ENCODE measurements around the gene RBPMS2.

RBPMS2 gene

DNA sequence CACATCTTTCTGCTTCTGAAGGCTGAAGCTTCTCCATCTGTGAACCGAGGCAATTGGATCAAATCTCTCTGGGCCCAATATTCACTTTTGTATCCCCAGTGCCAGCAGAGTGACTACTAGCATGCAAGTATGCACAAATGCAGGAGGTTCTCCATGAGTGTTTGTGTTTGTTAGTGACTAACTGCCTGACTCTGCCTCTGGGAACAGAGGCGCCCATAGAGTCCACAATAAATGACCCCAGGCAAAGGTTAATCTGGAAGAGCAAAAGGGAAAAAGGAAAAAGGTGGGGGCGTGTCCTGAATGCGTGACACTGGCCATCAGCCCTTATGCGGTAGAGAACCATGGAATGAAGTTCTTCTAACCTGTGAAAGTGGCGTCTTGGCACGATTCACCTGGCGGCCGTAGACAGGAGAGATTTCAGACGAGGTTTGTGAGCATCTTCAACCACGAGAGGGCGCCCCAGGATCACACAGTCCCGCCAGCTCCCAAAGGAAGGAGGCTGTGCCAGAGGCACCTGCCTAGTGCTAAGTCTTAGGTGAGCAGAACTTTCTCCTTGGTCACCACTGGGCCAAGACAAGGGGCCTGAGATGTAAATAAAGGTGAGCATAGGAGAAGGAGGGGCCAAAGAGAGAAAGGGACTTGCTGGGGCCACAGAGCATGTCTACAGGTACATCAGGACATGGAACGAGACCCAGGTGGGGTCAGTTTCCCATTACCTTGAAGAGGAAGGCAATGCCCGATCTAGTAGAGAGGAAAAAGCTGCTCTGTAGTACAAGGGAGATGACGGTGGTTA is 44.2 kb downstream of the RBPMS2 start:
- DNase-seq (ENCODE audit: low spot score): peak; percentile 86

DNA sequence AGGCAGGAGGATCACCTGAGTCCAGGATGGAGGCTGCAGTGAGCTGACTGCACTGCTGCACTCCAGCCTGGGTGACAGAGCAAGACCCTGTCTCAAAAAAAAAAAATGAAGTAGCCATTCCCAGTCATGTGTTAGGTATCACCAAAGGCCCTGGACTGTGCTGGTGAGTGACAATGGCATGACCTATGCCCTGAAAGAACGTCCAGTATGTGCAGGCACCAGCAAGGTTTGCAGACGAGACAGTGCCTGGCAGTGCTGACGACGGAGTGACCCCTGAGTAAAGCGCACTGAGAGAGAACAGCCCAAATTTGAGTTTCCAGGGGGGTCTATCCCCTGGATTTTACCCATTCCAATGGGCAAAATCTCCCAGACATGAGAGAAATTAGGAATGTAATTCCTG is 45.2 kb downstream of the RBPMS2 start:
- DNase-seq (ENCODE audit: low spot score): no peak

DNA sequence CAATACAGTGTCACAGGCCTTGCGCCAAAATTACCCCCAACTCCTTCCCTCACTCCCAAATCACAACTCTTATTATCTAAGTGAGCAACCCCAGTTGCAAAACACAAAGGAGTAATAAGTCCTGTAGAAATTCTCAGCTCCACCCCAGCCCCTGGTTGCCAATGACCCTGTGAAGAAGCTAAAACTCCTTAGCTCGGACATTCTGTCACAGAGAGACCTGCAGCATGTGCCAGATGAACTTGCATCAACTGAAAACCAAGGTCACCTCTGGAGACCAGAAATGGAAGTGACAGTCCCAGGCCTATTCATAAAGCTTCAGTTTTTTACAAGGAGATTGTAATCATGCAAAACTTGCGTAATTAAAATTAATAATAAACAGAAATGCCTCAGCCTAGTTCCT is 55.2 kb downstream of the RBPMS2 start:
- no peak for DNase-seq (ENCODE audit: low spot score)

DNA sequence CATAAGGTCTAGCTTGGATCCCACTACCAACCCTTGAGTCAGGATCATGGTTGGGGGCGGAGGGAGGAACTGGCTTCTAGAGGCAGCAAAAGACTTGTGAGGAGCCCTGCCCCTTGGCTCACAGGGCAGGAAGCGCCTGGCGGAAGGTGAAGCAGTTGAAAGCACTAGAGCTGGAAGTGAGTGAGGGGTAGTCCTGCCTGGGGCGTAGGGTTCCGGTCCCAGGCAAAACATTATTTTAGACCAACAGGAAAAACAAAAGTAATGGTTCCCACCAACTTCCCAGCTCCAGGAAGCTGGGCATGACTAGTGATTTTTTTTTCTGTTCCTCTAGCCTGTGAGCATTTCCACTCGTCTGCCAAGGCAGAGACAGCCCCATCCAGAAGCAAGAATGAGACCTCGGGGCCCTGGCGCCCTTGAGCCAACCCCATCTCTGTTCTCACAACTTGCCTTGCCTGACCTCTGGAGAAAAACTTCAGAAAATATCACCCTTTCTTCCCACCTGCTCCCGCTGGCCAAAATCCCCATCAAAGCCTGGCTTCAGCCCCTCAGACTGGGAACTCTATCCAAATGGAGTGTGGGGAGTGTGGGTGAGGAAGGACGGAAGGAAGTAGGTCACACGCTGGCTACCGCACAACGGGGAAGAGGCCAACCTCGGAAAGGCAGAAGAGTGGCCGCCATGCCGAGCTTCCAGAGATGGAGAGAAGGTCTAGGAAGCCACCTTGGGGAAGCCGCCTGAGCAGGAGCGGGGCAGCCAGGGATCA is 57.5 kb downstream of the RBPMS2 start:
- DNase-seq (ENCODE audit: low spot score): no peak

DNA sequence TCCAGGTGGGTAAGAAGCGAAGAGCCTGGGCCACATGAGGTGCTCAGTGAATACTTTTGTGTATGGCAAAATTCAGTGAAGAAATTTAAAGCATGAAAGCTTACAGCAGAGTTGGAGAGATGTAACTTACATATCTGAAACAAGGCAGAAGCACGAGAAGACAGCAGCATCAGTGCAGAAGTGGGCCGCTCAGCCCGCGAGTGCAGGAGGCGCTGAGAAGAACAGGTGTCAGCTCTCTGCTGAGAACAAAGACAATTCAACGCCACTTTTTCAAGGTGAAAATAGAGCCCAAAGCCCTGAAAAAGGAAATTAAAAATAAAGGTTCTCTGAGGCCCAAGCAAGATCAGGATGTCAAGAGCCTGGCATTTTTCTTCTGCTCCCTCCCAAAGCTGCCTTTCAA is 58.3 kb downstream of the RBPMS2 start:
- DNase-seq (ENCODE audit: low spot score): no peak

DNA sequence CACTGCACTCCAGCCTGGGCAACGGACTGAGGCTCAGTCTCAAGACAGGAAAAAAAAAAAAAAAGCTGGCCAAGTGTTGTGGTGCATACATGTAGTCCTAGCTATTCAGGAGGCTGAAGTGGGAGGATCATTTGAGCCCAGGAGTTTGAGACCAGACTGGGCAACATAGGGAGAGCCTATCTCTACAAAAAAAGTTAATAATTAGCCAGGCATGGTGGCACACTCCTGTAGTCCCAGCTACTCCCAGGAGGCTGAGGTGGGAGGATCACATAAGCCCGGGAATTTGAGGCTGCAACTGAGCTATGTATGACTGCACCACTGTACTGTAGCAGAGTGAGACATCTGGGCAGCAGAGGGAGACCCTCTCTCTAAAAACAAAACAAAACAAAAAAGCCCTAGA is 58.9 kb downstream of the RBPMS2 start:
- no peak for DNase-seq (ENCODE audit: low spot score)

DNA sequence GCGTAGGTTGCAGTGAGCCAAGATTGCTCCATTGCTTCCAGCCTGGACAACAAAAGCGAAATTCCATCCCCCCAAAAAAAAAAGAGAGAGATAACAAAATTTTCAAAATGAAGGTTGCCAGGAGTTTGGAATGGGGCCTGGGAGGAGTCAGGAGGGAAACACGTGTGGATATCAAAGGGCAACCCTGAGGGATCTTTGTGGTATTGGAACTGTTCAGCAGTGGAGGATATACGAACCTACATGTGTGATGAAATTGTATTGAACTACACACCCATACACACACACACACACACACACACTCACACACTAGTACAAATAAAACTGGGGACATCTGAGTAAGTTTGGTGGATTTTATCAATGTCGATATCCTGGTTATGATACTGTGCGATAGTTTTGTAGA is 61.8 kb downstream of the RBPMS2 start:
- DNase-seq (ENCODE audit: low spot score): no peak

DNA sequence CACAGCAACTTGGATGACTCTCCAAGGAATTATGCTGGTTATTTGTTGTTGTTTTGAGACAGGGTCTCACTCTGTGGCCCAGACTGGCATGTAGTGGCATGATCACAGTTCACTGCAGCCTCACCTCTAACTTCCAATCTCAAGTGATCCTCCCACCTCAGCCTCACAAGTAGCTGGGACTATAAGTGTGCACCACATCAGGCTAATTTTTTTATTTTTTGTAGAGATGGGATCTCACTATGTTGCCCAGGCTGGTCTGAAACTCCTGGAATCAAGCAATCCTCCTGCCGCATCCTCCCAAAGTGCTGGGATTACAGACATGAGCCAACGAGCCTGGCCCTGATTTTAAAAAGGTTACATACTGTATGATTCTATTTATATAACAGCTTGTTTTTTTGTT is 63.0 kb downstream of the RBPMS2 start:
- DNase-seq (ENCODE audit: low spot score): no peak

DNA sequence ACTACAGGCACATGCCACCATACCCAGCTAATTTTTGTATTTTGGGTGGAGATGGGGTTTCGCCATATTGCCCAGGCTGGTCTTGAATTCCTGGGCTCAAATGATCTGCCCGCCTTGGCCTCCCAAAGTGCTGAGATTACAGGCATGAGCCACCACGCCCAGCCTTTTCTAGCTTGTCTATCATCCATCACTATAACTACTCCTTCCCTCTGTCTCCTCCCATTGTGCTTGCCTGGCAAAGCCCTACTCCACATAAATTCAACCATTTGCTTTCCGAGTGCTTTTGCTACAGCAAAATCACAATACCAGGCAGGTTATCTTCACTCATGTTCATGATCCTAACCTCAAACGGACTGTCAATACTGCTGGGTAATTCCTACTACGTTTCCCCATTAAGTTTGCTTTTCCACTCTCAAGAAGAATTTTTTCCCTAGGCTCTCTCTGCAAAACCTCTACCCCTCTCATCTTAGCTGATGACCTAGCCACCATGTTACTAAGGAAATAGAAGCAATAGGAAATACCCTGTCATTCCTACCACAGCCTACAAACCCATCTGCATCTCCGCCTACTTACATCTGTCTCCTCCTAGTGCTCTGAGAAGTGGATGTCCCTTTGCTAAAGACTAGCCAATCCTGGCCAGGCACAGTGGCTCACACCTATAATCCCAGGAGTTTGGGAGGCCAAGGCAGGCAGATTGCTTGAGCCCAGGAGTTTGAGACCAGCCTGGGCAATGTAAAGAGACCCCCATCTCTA is 64.5 kb downstream of the RBPMS2 start:
- no peak for DNase-seq (ENCODE audit: low spot score)

DNA sequence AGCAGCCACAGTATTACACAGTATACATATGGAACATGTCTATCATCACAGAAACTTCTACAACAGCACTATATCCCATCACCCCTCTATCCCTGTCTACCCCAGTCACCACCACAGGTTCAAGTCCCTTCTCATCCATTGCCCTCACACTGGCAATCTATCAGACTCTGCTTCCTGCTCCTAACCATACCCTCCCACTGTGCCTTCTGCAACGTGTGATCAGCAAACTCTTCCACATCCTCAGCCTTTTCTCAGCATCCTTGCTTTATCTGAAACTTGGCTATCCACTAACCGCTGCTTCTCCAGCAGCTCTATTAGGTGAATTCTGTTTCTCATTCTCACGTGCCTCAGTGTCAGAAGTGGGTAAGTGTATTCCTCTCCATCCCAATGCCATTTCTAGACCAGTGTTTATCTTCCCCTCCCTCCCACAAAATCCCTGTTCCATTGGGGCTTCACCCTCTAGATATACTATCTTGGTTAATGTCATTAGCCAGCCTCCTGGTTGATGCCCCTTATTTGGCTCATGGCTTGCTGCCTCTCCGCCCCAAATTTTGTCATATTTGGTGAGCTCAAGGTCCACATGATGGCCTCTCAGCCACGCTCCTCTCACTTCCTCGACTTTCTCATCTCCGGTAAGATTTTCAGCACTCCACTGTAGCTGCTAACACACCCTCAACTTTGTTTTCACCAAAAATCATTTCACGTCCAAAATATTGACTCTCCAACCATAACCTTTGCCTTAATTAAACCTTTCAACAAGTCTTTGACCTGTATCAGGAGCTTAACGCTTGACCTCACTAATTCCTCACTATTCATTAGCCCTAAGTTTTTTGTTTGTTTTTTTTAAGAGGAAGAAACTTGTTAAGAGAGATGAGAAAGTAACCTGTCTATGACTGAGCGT is 69.1 kb downstream of the RBPMS2 start:
- no peak for DNase-seq (ENCODE audit: low spot score)

DNA sequence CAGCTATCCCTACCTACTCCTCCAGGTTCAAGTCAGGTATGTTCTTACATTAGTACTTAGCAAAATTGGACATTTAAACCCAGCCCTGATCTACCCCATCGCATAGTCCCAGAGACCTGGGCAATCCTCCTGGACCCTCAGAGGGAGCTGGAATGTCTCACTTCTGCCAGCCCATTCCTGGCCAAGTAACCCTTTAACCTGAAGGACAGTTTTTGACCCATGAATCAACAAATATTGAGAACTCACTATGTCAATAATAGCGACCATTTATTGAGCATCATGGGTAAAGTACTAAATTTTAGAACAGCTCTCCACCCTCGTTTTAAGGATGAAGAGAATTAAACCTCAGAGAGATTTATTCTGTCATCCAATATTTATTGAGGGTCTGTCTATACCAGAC is 70.4 kb downstream of the RBPMS2 start:
- no peak for DNase-seq (ENCODE audit: low spot score)

DNA sequence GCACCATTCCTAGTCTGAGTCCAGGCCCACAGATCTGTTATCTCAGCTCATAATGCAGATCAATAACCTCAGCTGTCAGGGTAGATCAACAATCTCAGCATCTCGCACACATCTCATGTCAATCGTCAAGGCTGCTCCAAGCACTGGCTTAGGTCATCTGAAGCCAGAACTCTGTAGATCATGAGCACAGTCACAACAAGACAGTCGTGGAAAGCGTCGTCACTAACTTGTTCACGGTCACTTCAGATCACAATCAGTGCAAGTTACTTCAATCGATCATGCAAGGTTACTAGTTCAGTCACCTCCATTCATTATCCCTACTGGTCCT is 71.8 kb downstream of the RBPMS2 start:
- no peak for DNase-seq (ENCODE audit: low spot score)

DNA sequence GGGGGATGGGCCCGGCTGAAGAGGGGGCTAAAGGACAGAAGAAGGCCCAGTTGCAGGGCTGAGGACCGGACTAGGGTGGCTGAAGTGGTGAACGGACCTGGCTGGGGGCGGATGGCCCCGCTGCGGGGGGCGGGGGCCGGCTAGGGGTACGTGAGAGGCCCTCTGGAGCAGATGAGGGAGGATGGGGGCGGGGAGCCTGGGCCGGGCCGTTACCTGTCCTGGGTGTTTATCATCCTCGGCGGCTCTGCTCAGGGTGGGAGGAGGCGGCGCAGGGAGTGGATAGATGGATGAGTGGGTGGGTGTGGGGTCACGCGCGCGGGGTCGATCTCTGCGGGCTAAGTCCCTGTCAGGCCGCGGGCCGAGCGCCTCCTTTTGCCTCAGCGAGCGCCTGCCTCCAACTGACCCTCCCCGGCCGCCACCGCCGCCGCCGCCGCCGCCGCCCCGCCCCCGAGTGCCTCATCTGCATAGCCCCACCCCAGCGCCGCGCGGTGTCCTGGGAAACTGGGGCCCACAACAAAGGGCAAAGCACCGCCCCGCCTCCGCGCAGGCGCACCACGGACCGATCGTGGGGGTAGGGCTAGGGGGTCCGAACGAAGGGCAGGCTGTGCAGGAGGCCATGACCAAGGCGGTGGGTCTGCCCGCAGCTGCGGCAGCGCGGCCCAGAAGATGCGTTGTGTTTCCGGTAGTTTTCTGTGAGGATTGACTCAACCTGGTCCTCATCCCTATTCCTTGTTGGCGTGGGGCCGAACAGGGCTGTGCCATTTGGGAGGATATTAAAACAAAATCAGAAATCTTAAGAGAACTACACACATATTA is 72.4 kb downstream of the RBPMS2 start:
- DNase-seq (ENCODE audit: low spot score): peak; percentile 94

DNA sequence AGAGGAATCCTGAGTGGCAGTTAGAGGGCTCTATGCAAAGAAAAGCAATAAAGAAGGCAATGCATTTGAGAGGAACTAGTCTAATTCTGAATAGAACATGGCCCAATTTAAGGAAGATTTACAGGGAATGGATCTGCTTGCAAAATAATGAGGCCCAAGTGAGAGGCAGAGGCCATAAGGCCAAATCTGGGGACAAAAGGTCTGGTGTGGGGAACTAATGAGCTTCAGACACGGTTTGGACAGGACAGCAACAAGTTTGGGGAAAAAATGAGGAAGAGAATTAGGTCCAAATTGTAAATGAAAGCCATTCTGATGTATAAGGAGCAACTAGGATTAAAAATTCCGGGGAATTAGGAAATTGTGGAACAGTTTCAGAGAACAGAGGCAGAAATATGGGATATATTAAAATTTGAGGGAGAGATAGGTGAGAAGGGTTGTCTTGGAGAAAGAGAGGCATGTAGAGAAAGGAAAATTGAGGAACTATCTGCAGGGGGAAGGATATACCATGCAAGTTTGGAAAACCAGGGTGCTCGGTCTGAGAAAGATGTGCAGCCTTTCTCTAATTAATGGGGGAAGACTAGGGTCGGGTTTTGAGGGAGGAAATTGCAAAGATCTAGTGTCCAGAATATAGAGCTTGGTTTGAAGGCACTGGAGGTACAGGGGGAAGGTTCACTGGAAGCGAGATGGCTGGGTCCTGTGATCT is 73.8 kb downstream of the RBPMS2 start:
- DNase-seq (ENCODE audit: low spot score): no peak

DNA sequence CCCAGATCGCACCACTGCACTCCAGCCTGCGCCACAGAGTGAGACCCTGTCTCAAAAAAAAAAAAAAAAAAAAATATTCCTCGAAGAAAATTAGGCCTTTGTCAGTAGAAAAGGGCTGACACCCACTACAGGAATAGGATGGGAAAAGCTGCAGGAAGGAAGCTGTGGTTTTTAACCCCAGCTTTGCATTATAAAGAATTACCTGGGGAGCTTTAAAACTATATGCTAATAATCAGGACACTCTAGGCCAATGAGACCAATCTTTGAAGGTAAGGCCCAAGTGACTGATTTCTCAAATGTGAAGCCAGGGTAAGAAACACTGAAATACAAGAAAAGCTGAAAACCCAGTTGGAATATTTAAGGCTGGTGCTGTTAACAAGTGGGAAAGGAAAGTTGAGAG is 74.3 kb downstream of the RBPMS2 start:
- DNase-seq (ENCODE audit: low spot score): no peak

DNA sequence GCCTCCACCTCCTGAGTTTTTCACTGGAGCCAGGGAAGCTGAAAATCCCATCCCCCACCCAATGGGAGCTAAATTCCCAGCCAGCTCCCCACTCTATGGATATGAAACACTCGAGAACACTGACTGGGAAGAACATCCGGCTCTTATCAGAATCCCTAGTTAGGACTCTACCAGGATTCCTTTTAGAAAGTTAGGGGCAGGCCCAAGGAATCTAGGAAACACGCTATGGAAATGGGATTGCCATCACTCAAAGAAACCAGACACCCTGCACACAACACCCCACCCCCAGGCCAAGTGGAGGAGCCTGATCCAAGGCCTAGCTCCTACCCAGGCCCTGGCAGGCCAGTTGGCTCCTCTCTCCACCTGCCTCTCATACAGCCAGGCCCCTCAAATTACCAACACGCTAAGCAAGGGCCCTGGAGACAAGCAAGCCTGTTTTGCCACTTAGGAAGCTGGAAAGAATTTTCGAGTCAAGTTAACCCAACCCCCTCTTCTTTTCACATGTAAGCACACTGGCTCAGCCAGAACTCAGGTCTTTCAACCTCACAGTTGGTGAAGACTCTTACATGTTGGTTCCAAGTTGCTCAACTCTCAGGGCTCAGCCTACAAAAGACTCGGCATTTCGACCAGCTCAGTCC is 75.5 kb downstream of the RBPMS2 start:
- DNase-seq (ENCODE audit: low spot score): no peak

DNA sequence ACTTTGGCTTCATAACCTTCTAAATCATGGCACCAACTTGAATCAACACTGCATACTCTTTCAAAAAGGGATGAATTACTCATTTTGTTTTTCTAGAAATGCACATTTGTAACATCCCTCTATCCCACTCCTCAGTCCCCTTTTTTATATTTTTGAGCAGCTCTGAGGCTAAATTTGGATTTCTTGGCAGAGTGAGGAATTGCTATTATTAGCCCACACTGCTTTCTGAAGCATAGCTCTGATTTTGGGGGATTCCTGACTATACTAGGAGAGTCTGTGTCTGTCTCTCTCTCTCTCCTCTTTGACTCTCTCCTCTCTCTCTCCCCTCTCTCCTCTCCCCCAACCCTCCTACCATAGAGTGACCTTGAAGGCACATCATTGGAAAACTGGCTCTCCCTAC is 76.6 kb downstream of the RBPMS2 start:
- no peak for DNase-seq (ENCODE audit: low spot score)

DNA sequence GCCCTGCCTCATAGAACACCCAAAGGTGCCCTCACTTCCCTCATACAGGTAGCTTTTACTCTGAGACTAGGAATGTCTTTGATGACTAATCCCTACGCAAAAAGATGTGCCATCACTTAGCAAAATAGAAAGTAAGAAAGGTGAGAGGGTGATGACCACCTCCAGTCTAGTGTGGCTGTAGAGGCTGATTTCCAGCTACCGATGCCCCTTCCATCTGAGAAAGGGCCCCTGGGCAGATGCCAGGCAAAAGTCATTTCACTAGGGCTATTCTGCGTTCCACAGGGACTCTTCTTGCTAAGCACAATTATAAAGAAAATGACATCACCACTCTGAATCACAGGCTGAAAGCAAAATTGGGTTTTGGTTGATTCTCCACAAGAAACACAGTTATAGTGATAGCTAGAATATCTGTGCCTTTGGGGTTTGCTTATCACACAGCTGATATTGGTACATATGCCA is 77.4 kb downstream of the RBPMS2 start:
- peak; percentile 32 for DNase-seq (ENCODE audit: low spot score)

DNA sequence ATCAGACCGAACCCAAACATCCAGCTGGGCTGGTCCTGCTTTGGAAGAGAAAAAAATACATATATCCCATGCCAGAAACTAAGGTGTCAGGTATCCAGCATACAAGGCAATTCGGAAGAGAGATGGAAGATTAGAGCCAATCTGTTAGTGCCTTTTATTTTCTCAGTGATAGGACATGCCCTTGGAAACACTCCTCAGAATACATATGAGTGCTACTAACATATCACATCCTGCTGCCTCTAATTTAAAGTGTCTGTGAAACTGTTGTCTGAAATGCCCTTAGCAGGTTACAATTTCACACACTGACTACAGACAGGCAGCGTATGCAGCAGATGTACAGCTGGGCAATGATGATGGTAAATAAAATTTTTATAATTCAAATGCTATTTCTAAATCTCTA is 78.9 kb downstream of the RBPMS2 start:
- DNase-seq (ENCODE audit: low spot score): no peak

DNA sequence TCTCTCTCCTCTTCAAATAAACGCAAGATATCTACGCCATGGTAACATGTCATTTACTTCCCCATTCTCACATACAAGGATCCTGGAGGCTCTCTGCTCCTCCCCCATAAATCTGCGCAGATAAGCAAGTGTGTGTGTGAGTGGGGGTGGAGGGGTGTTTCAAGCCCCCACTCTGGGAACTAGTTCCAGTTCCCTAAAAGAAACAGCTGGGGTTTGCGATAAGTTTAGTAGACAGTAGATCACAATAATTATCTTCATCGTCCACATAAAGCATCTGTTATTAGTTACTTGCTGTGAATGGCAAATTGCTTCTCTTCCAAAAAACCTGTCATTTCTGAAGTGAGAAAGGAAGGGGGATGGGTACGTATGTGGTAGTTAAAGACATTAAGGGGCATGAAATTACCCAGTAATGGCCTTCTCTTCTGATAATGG is 79.8 kb downstream of the RBPMS2 start:
- no peak for DNase-seq (ENCODE audit: low spot score)
